Right atrium auricular region (tissue), 2 donors: Measurements from ENCODE around the gene ZNF79. TPM values are rescaled to one million over a fixed set of nuclear protein-coding genes. Genes with fewer than 3 reads are reported as not detected.

Experiments used
- DNase-seq: peaks from one replicate; pipeline ENCODE4 v3.0.0-alpha.2; 2019; ENCODE audit warnings: low spot score
- H3K27ac ChIP-seq, 2 donors: fragments of 200-600 bp; sonication (generic); 1 replicate in 1 of 2; 2 replicates in 1 of 2; pipeline ENCODE4 v1.5.1; 2016 to 2019
- H3K27me3 ChIP-seq, 2 donors: fragments of 200-600 bp; sonication (generic); one replicate each; pipeline versions ENCODE4 v1.5.1 to v1.6.0; 2017 to 2019
- H3K36me3 ChIP-seq: fragments of 200-600 bp; sonication (generic); one replicate; pipeline ENCODE4 v1.5.1; 2016
- H3K4me1 ChIP-seq, 2 donors: fragments of 200-600 bp; sonication (generic); one replicate each; pipeline versions ENCODE4 v1.5.1 to v1.6.0; 2017 to 2019
- H3K4me3 ChIP-seq, 2 donors: fragments of 200-600 bp; sonication (generic); 1 replicate in 1 of 2; 2 replicates in 1 of 2; pipeline ENCODE4 v1.5.1; 2017 to 2019; ENCODE audit warnings: mild to moderate bottlenecking in 1 of 2, moderate library complexity in 1 of 2
- H3K9me3 ChIP-seq, 2 donors: fragments of 200-600 bp; sonication (generic); one replicate each; pipeline ENCODE4 v1.5.1; 2019
- total RNA-seq, 2 donors: library from RNA; depleted of rRNA; stranded (reverse); fragments of >200 nt; gene quantifications; one replicate each; pipeline ENCODE4 v1.1.0, GENCODE V29; 2016
- TF ChIP-seq, protein P1 (sequence below), 2 donors: fragments of 200-600 bp; sonication (generic); IDR thresholded peaks; one replicate each; pipeline ENCODE4 v1.5.1; 2019; ENCODE audit warnings: antibody characterized with exemption in 2 of 2

ZNF79 gene
- total RNA-seq, 2 donors from 2014 or later = 5.7 TPM

DNA sequence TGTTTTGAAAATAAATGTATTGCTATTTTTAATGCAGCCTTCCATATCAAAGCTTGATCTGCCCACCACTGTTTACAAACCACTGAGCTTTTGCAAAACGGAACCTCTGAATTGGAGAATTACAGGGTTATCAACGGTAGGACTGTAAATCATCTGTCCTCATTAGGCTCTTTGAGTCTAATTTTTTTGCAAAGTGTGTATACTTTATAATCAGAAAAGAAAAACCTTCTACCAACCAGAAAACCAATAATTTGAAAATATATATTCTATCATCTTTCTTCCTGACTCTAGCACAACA is 34.0 kb upstream of the ZNF79 start:
- H3K4me1 ChIP-seq = no peaks in the 10 kb centered on the region
- no peak overlapping the region for H3K4me3 ChIP-seq
- TF ChIP-seq, protein P1, sequence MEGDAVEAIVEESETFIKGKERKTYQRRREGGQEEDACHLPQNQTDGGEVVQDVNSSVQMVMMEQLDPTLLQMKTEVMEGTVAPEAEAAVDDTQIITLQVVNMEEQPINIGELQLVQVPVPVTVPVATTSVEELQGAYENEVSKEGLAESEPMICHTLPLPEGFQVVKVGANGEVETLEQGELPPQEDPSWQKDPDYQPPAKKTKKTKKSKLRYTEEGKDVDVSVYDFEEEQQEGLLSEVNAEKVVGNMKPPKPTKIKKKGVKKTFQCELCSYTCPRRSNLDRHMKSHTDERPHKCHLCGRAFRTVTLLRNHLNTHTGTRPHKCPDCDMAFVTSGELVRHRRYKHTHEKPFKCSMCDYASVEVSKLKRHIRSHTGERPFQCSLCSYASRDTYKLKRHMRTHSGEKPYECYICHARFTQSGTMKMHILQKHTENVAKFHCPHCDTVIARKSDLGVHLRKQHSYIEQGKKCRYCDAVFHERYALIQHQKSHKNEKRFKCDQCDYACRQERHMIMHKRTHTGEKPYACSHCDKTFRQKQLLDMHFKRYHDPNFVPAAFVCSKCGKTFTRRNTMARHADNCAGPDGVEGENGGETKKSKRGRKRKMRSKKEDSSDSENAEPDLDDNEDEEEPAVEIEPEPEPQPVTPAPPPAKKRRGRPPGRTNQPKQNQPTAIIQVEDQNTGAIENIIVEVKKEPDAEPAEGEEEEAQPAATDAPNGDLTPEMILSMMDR (IDR thresholded peaks at IDR 0.05) = no peak
- H3K9me3 ChIP-seq = no peaks in the 10 kb centered on the region
- H3K27me3 ChIP-seq = no peaks in the 10 kb centered on the region
- no peak overlapping the region for H3K27ac ChIP-seq
- H3K36me3 ChIP-seq = peaks cover 4% of the 10 kb centered on the region
- no peak for DNase-seq

- H3K4me1 ChIP-seq = no peaks in the 10 kb centered on the region
- no peak overlapping the region for H3K4me3 ChIP-seq
- no peaks in the 10 kb centered on the region for H3K9me3 ChIP-seq
- H3K36me3 ChIP-seq = peaks cover 4% of the 10 kb centered on the region
- no peak for DNase-seq
- H3K27ac ChIP-seq = no peak overlapping the region
- no peaks in the 10 kb centered on the region for H3K27me3 ChIP-seq
- TF ChIP-seq, protein P1 (IDR thresholded peaks at IDR 0.05) = no peak
These were observed 33.6 kb upstream of the ZNF79 start for GRCh38 chr9:127390563-127390962.

- H3K4me3 ChIP-seq = no peak overlapping the region
- no peak for DNase-seq
- no peaks in the 10 kb centered on the region for H3K9me3 ChIP-seq
- no peaks in the 10 kb centered on the region for H3K27me3 ChIP-seq
- TF ChIP-seq, protein P1 (IDR thresholded peaks at IDR 0.05) = no peak
- peaks cover 0 to 6% of the 10 kb centered on the region in 2 donors for H3K4me1 ChIP-seq
- H3K27ac ChIP-seq = no peak overlapping the region
- peaks cover 4% of the 10 kb centered on the region for H3K36me3 ChIP-seq
These were observed 32.0 kb upstream of the ZNF79 start for GRCh38 chr9:127392166-127392565.

GRCh38 chr9:127392976-127393375 is 31.2 kb upstream of the ZNF79 start:
- H3K27me3 ChIP-seq = no peaks in the 10 kb centered on the region
- peaks cover 0 to 11% of the 10 kb centered on the region in 2 donors for H3K4me1 ChIP-seq
- H3K36me3 ChIP-seq = peaks cover 4% of the 10 kb centered on the region
- no peaks in the 10 kb centered on the region for H3K9me3 ChIP-seq
- TF ChIP-seq, protein P1 (IDR thresholded peaks at IDR 0.05) = no peak
- H3K4me3 ChIP-seq = no peak overlapping the region
- no peak for DNase-seq
- no peak overlapping the region for H3K27ac ChIP-seq

DNA sequence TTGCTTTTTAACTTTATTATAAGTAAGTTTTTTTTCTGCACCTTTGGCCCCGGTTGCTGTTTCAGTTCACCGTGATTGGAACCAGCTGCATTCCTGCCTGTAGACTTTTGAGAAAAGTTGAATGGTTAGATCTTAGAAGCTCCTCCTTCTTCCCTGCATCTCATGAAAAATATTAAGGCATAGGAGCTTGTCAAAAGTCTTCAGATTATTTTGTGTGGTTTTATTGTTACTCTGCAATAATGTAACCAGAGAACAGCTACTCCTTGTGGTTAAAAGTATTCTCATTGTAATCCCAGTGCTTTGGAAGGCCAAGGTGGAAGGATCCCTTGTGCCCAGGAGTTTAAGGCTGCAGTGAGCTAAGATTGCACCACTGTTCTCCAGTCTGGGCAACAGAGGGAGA is 30.5 kb upstream of the ZNF79 start:
- peaks cover 4% of the 10 kb centered on the region for H3K36me3 ChIP-seq
- no peaks in the 10 kb centered on the region for H3K9me3 ChIP-seq
- no peaks in the 10 kb centered on the region for H3K27me3 ChIP-seq
- no peak overlapping the region for H3K27ac ChIP-seq
- DNase-seq = no peak
- H3K4me1 ChIP-seq = peaks cover 0 to 18% of the 10 kb centered on the region in 2 donors
- H3K4me3 ChIP-seq = no peak overlapping the region
- TF ChIP-seq, protein P1 (IDR thresholded peaks at IDR 0.05) = no peak

GRCh38 chr9:127395497-127396252 is 28.5 kb upstream of the ZNF79 start:
- Histone ChIP-seq H3K36me3 (no peaks in the 10 kb centered on the region), H3K4me1 (peaks cover 0 to 22% of the 10 kb centered on the region in 2 donors), H3K27me3 (no peaks in the 10 kb centered on the region), H3K27ac (peak overlapping the region in 1 of 2 donors; percentile 1), H3K4me3 (peak overlapping the region in 1 of 2 donors; percentile 61), H3K9me3 (no peaks in the 10 kb centered on the region)
- no peak for DNase-seq
- TF ChIP-seq, protein P1 (IDR thresholded peaks at IDR 0.05) = no peak
